Activated CD4-positive, alpha-beta T cell treated with anti-CD3 and anti-CD28 coated beads, Interleukin-10, Interleukin-2, amounts not matched to agents 100 ng/mL and 50 ng/mL, durations not matched to agents 16 hours and 8 hours (primary cell): Measurements from ENCODE around the gene UVRAG.

ENCODE experiments used
- DNase-seq: peaks from one replicate; pipeline ENCODE4 v3.0.0-alpha.2; 2020

UVRAG gene

GRCh38 chr11:76175783-76176182, 360.8 kb downstream of the UVRAG start:
- no peak for DNase-seq

GRCh38 chr11:76176463-76176862, 361.5 kb downstream of the UVRAG start:
- no peak for DNase-seq

GRCh38 chr11:76177250-76177686, 362.3 kb downstream of the UVRAG start:
- DNase-seq = no peak

GRCh38 chr11:76179147-76179546, 364.1 kb downstream of the UVRAG start:
- DNase-seq = no peak

GRCh38 chr11:76181371-76181770, 366.4 kb downstream of the UVRAG start:
- no peak for DNase-seq

GRCh38 chr11:76184551-76184993, 369.6 kb downstream of the UVRAG start:
- DNase-seq = no peak

GRCh38 chr11:76185511-76185910, 370.5 kb downstream of the UVRAG start:
- no peak for DNase-seq

- DNase-seq = no peak
Observed at GRCh38 chr11:76185931-76186401, 371.0 kb downstream of the UVRAG start.

GRCh38 chr11:76186776-76187279, 371.8 kb downstream of the UVRAG start:
- no peak for DNase-seq

GRCh38 chr11:76188873-76189272, 373.9 kb downstream of the UVRAG start:
- no peak for DNase-seq

- DNase-seq = no peak
Observed at GRCh38 chr11:76189682-76190081, 374.7 kb downstream of the UVRAG start.

GRCh38 chr11:76190376-76190775, 375.4 kb downstream of the UVRAG start:
- DNase-seq = no peak
